ENCODE results near the gene PSD2.

The PSD2 gene

DNA sequence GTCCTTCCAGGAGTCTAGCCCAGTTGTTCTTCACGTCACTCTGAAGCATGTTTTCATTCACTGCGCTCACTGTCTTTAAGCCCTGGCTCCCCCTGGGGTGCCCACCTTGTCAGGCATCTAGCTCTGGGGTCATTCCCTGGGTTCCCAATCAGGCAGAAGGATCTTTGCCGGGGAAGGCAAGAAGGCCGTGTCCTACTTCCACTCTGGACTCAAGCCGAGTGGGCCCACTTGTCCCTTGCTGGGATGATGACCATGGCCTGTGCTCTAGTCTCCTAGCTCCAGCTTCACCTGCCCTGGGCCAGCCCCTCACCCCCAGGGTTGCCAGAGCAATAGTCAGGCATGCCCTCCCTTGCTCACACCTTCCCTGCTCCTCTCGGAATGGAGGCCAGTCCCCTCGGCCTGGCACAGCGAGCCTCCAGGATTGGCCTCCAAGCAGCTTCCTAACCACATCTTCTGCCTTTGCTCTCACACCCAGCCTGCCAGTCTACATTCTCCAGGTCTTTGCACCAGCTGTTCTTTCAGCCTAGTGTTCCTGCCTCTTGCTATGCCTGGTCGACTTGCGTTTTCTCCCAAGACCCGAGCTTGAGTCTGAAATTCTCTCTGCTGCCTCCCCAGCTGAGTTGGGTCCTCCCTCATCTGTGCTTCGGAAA lies 32.2 kb upstream of the PSD2 start:
- no peak for DNase-seq (ENCODE audit: low spot score)

DNA sequence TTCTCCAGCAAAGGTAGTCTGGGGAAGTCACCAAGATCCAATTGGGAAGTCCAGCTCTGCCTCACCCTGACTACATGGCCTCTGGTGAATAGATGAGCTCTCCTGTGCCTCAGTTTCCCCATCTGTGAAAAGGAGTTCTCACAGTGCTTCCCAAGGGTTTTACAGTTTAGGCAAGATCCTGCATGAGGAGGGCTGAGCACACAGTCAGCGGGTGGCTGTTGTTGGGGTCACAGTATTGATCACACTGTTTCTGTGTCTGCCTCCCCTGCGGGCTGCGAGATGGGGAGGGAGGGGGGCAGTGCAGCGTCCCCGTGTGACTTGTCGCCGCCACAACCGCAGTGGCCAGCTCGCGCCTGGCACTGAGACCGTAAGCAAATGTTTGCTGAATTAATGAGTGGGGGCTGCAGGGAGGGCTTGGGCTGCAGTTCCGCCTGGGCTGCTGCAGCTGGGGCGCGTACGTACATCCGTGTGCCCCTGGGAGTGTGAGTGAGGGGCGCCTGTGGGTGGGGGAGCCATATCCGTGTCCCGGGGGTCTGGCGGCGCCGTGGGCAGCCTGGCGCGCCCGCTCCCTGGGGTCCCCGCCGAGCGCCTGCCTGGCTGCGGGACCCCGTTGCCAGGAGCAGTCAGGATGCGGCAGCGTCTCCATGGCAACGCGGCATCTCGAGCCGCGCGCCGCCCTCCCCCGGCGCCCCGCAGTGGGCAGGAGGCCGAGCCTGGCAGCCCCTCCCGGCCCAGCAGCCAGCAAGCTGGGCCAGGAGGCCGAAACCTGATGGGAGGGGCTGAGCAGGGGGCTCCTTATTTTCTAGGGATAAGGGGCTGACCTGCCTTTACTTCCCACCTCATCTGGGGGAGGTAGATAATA lies 31.4 kb upstream of the PSD2 start:
- peak; percentile 42 for DNase-seq (ENCODE audit: low spot score)

DNA sequence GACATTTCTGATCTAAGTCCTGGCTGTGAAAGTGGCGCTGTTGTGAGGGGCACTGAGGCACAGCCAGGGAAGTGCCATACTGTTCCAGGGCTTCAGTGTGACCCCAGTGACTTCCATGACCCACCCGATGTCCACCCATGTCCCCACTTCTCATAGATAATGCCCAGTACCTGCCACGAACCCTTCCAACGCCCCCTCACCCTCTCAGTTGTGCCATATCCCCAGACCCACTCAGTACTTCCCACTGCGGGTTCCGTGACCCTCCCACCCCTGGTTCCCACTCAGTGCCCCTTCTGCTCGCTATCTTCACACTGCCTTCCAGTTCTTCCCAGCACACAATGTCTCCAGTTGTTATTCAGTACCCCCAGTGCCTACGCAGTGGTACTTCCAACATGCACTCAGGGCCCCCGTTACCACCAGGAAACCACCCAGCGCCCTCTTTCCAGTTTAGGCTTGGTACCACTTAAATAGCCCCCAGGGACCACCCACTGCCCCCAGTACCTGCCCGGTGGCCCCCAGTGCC lies 30.7 kb upstream of the PSD2 start:
- no peak for DNase-seq (ENCODE audit: low spot score)

DNA sequence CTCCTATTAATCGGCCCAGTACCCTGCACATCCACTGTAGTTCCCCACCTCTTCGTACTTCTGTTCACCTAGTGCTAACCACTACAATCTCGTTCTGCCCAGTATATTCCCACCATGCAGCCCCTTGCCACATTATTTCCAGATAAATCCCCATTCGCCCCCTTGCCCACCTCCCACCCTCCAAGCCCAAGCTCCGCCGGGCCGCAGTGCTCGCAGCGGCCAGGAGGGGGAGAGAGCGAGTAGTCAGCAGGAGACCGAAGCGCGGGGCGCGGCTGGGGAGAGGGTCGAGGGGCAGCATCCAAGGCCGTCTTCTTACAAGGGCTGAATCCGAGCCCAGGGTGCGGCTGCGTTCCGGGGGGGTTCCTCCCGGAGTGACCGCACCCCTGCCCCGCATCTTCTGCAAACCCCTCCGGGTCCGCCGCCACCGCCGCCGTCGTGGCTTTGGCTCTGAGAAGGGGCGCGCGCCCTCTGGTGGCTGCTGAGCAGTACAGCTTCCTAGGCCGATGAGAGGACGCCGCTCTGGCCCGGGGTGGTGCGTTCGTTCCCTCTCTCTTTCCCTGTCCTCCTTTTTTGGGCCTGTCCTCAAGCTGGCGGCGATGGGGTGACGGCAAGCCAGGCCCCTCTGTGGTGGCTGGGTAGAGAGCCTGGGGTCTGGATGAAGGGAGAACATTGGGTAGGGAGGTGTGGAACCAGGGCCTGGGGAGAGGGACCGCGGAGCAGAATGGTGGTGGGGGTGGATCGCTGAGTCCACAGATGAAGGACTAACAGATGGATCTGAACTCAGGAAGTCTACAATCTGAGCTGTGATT lies 30.0 kb upstream of the PSD2 start:
- peak; percentile 79 for DNase-seq (ENCODE audit: low spot score)

DNA sequence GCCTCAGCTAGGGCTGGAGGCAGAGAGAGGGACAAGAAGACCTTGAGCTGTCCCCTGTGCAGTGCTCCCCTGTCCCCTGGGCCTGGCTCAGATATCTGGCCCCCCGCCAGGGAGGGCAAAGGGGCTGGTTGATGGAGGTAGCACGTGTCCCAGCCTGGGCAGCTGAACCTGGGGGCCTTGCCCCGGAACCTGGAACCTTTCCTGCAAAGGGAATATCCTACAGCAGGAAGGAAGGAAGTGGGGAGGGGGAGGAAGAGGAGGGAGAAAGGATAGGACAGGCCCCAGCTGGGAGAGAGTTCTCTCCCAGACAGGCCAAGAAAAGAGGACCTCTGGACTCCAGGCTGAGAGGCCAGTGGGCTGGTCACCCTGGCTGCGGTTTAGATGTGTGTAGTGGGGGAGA lies 27.6 kb upstream of the PSD2 start:
- no peak for DNase-seq (ENCODE audit: low spot score)

DNA sequence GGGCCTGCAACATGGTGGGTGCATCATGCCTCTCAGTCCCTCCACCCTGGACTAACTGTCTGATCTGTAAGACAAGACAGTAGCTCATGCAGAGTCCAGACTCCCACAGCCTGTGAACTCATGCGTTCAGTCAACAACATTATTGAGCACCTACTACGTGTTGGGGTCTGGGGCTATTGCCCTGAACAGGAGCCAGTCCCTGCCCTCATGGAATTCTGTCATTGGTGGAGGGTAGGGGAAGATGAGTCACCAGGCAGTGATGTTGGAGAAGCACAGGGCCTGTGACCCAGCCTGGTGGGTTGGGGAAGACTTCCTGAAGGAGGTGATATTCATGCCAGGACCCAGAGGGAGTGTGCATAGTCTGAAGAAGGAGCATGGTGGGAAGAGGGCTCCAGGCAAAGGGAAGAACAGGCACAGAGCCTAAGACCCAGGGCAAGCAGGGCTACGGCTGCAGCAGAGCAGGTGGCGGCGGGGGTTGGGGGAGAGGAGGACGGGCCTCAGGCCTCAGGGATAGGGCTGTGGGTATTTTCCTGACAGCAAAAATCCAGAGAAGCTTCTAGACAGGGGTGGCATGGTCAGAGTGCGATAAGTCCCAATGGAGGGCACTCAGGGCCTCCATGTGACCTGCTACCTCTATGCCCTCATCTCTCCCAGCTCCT lies 26.7 kb upstream of the PSD2 start:
- no peak for DNase-seq (ENCODE audit: low spot score)

DNA sequence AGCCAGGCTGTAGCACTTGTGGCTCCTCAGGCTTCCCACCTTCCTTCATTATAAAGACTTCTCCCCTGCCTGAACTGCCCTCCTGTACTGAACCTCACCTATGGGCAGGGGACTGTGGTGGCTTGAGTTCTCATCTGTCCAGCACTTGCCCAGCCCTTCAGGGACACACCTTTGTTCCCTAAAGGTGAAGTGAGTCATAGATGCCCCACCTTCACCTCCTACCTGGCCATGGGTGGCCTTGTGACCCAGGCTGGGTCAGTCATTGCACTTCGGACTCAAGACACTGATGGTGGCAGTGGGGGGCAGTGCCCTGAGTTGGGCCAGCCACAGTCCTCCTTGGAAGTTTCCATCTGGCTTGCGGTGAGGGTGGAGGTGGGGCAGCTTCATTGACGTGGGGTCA lies 26.1 kb upstream of the PSD2 start:
- DNase-seq (ENCODE audit: low spot score) = no peak

DNA sequence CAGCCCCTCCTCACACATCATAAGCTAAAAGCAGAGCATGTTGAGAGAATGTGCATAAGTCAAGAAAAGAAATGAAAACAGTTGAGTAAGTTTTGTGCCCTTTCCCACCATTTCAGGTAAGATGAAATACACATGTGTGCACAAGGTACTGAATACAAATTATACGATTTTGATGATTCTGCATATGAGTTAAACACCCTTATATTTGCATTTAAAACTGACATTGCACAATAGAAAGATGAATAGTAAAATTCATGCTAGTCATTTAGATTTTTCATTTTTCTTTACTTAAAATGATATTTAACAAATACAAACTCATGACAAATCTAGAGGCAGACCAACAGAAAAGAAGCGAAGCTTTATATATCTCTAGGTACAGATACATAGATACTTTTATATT lies 24.9 kb upstream of the PSD2 start:
- DNase-seq (ENCODE audit: low spot score) = no peak

DNA sequence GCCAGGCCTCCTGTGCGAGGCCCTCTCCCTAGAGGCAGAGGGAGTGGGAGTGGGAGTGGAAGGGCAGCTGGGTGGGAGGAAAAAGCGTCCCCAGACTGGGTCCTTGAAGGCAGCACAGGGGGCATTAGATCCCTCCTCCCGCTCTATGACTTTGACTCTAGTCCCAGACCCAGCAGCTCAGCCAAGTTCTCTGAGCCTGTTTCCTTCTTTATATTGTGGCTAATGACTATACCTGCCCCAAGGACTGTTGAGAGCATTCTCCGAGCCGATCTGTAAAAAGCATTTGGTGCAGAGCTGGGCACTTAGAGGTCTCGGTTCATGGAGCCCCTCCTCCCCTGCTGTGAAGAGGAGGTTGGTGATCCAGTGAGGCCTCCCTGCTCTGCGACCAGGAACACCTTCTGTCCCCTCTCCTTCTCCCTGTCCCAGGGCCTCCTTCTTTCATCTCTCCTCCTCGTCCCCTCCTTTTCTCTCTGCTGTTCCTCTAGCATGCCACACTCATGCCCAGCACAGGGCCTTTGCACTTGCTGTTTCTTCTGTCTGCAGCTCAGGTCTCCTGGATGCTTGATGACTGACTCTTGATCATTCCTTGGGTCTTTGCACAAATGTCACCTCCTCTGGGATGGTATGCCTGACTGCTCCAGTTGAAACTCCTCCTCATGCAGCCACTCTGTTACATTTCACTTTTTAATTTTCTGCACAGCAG lies 23.4 kb upstream of the PSD2 start:
- no peak for DNase-seq (ENCODE audit: low spot score)

DNA sequence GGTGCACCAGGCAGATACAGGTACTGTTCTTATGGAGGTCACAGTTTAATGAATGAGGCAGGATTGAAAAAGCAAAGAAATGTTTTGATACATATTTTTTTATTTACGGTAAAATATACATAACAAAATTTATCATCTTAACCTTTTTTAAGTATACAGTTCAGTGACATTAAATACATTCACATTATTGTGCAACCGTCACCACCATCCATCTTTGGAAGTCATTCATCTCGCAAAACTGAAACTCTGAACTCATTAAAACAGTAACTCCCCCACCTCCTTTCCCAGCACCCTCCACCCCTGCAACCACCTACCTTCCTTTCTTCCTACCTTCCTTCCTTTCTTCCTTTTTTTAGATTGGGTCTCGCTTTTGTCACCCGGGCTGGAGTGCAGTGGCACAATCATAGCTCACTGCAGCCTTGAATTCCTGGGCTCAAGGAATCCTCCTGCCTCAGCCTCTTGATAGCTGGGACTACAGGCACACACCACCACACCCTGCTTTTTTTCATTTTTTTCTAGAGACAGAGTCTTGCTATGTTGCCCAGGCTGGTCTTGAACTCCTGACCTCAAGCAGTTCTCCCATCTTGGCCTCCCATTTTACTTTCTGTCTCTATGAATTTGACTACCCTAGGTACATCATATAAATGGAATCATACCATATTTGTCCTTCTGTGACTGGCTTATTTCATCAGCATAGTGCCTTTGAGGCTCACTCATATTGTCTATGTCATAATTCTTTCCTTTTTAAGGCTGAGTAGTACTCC lies 22.5 kb upstream of the PSD2 start:
- no peak for DNase-seq (ENCODE audit: low spot score)

DNA sequence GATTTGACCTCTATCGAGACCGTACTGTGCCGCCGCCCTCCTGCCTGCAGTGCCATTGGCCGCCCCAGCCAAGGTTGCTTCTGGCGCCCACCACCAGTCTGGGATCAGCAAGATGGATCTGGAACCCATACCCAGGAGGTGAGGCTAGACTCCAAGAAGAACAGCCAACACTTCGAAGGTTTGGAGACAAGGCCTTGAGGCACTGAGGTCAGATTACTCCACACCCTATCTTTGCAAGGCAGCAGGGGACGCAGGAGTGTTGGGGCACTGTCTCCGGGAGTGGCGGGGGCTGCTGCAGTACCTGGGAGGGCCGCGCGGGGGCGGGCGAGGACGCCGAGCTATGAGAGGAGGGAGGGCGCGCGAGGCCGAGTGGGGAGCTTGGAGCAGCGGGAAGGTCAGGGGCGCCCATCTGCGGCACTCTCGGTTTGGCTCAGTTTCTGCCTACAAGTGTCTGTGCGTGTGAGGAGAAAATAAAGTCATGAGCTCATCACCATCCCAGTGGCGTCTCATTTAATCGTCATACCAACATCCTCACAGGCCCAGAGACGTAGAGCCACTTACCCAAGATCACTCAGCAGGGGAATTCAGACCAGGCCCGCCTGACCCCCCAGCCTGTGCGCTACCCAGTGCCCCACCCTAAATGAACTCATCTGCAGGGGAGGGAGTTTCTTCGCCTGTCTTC lies 20.5 kb upstream of the PSD2 start:
- peak; percentile 71 for DNase-seq (ENCODE audit: low spot score)

DNA sequence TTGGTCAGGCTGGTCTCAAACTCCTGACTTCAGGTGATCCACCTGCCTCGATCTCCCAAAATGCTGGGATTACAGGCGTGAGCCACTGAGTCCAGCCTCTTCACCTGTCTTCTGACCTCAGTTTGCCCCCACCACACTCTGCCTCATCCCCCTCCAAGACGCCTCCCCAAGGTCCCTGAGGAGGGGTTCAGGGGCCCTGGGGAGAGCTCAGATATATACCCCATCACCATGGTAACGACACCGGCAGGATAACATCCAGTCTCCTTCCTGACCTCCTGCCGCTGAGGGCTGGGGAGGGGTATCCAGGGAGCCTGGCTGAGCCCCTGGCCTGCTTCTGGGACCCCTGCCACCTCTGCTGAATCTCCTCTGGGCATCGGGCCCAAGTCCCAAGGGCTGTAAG lies 19.7 kb upstream of the PSD2 start:
- no peak for DNase-seq (ENCODE audit: low spot score)

DNA sequence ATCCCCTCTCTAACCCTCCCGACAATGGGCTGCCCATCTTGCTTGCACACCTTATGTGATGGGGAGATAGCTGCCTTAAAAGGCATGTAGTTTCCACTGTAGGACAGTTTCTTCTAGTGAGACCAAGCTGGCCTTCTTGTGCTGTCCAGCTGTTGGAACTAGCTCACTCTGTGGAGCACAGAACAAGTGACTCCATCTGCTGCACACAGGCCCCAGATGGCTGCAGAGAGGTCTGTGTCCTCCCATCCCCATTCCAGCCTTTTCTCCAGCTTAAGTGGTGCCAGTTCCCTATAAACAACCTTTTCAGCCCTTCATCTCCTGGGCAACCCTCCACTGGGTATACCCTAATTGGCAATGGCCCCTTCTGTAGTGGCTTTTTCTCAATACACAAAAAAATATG lies 18.7 kb upstream of the PSD2 start:
- DNase-seq (ENCODE audit: low spot score) = no peak

DNA sequence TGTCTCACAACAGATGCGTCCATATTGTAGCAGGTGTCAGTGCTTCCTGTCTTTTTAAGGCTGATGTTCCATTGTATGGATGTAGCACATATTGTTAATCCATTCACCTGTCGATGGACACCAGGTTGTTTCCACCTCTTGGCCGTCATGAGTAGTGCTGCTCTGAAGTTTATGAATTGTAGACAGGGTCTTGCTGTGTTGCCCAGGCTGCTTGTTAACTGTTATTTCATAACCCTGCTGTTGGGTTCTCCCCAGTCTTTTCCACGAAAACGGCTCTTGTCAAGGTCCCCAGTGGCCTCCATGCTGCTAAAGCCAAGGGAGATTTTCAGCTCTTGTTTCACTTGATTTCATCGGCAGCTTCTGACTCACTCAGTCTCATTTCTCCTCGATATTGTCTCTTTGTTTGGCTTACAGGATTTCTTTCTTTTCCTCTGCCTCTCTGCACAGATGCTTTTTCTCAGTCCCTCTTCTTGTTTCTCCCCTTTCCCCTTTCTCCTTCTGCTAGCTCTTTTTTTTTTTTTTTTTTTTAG lies 12.1 kb upstream of the PSD2 start:
- DNase-seq (ENCODE audit: low spot score) = no peak

DNA sequence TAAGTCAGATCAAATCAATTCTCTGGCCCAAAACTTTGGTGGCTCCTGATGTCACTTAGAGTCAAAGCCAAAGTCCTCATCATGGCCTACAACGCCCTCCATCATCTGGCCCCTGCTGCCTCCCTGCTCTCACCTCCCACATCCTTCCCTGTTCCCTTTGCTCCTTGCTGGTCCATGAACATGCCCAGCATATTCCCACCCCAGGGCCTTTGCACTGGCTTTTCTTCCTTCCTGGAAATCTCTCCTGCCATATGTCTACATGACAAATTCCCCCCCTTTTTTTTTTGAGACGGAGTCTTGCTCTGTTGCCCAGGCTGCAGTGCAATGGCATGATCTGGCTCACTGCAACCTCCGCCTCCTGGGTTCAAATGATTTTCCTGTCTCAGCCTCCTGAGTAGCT lies 11.1 kb upstream of the PSD2 start:
- DNase-seq (ENCODE audit: low spot score) = no peak

DNA sequence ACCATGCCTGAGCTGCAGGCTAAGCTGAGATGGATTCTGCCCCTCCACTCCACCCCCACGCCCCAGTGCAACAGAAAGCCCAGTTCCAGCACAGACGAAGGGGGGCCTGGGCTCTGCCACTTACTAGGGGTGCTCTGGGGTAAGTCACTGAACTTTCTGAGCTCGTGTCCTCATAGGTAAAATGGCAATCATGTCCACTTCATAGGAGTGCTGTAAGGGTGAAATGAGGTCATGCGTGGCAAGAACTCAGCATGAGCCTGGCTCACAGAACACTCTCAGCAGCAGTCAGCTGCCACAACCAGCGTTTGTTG lies 8.4 kb upstream of the PSD2 start:
- no peak for DNase-seq (ENCODE audit: low spot score)

DNA sequence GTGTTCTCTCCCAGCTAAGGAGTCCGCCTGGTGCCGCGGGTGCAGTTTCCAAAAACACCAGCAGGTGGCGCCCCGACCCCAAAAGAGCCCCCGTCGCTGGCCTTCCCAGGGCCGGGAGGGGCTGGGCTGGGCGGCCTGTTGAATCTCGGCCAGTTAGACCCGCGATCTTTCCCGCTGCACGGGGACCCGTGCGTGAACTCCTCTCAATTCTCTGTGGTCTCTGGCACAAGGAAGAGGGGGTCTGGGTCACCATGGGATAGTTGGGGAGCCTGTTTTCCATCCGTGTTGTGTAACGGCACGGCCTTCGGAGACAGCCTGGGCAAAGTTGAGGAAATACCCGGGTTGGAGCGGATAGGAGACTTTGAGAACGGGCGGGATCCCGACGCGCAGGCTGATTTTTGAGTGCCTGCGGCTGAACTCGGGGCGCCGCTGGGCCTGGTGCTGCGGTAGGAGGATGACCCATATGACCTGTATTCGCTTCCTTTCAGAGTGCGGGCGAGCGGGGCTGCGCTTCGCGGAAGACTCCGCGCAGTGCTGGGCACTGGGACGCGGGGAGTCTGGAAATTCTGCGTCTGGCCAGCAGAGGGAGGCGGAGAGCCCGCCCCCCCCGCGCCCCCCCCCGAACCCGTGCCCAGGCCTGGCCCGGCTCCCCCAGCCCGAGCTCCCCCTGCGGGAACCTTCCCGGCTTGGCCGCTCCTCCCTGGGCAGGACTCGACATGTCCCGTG lies 7.9 kb upstream of the PSD2 start:
- DNase-seq (ENCODE audit: low spot score) = peak; percentile 74

DNA sequence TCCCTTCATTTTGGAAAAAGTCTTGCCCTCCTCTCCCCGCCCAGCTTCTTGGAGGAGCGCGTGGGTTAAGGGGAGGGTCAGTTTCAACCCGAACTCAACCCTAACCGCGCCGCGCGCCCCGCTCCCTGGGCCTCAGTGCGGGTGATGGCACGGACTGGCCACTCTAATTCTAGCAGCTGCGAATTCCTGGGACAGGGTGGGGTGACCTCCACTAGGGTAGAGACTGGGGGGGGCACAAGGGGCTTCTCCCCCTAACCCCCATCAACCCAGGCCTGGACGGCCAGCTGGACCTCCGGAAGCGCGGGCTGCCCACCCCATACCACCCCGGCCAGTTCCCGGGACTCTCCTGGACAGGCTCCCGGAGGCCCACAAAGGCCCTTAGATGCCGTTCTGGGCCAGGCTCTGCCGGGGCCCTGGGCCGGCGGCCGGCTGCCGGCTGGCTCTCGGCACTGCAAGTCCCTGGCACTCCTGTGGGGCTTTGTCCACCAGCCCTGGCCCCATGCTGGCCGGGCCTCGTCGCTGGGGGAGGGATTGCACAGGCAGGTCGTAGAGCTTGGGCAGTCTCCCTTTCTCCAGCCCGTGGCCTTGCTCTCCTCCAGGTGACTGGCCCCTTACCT lies 7.2 kb upstream of the PSD2 start:
- DNase-seq (ENCODE audit: low spot score) = no peak

Measured in SK-N-DZ (cell line).